GM18867 (cell line): Measurements from ENCODE around the gene RAB6B.

ENCODE experiments used
- ATAC-seq: cut with Tn5 transposase; IDR thresholded peaks from one replicate; pipeline ENCODE4 v1.9.1; 2021; ENCODE audit warnings: mild to moderate bottlenecking, moderate library complexity; ENCODE audit not compliant: unreplicated experiment

RAB6B gene

DNA sequence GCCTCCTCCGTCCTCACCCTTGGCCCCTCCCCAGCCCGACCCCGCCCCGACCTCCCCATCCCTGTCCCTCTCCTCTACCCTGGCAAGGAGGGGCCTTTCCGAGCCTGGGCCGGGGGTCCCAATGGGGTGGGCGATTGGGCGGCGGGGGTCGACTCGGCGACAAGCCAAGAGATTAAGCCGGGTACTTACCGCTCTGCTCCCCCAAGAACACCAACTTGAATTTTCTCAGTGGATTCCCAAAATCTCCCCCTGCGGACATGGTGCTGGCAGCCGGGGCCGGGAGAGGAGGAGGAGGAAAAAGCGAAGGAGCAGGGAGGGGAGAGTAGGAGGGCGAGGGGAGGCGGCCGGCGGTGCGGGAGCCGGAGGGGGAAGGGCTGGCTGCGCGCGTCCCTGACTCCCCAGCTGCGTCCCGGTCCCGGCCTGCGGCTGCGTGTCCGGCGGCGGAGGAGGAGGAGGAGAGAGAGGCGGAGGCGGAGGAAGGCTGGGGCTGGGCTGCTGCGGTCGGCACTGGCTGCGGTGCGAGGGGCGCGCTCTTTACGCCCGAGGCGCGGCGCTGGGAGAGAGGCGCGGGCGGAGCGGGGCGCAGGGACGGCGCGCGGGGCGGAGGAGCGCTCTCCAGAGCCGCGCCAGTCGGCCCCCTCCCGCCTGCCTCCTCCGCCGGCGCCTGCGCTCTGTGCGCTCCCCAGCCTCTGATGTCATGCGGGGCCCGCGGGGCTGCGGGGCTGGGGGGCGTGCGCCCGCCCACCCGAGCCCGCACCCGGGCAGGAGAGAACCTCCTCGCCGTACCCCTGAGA is at the start of gene RAB6B:
Gene RAB6B, minus strand, starts transcription at position 675 of the 794 bp plus-strand sequence. Its CDS starts 416 bp downstream, at position 259.
- peak; percentile 50 for ATAC-seq

DNA sequence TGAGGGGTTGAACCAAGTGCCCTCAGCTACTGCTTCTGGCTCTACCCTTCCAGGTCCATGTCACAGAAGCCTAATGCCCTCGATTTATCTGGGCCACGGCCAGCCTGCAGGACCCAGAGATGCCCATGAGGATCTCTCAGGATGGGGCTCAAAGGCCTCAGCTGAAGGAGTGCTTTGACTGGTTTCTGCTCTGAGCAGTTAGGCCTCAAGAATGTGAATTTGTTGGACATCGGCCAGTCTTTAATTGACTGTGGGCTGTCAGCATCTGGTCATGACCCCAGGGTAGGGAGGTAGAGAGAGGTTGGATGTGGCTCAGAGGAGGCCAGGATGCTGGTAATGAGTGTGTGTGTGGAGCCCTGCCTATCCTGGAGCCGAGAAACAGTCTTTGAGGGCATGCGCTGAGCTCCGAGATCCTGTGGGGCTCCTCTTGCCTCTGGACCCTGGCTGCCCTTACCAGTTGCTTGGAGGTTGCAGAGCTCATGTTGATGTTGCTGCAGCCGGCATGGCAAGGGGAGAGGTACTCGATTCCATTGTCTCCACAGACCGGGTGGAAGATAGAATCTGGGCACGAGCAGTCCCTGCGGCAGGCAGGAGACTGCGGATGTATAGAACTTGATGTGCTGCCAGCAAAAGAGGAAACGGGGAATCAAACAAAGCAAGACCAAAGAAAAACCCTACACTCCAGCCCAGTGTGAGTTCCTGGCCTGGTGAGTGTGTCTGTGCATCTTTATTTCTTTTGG is 49.1 kb upstream of the RAB6B start:
- no peak for ATAC-seq

DNA sequence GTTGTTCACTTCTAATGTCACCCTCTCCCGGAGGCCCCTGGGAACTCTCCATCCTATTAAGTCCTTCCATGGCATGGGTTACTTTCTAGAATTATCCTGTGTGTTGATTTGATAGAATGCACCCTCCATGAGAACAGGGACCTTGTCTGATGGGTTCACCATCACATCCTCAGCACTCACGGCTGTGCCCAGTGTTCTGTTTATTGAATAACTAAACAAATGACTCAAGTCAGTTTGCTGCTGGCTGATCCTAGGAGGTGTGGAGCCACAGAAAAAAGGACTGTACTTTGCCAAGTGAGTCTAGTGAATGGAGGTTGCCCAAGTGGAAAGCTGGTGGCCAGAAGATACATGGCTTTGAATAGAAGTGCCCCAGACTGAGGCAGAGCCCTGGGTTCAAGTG is 48.5 kb upstream of the RAB6B start:
- ATAC-seq, result no peak

DNA sequence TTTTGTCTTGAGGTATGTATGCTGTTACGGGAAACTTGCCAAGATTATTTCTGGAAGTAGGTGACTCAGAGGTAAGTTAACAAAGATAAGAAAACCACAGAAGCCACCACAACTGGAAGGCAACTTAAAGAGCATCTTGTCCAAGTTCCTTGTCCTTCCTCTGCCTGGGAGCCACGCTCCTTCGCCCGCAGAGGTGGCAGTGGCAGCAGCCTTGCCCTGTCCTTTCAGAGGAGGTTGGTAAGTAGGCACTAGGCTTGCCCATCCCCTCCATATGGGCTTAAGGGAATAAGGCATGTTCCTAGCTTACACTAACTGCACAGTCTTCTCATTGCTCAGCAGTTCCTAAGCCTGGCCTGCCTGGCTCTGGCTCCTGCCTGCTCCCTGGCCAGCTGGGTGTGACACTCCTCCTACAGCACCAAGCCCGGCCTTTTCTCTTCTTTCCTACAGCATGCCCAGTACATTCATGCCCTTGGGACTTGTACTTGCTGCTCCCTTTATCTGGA is 48.0 kb upstream of the RAB6B start:
- no peak for ATAC-seq

DNA sequence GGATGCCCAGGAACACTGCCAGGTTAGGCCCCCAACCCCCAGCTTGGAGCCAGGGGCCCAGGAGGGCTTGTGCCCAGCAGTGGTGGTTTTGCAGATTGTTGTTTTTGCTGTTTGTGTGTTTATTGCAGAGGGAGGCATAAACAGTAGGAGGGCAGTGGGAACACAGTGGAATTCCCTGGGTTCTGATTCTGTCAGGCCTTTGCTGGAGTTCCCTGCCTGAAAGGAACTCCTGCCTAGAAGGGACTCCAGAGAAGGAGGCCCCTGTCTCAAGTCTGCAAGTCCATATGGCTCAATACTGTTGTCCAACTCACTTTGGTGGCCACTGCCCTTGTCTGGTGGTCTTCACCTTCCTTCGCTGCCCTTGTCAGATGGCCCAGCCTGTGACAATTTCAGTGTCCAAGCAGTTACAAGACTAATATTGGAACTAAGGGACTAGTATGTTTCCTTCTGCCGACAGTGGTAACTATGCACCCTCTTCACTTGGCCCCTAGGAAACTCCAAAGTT is 47.4 kb upstream of the RAB6B start:
- no peak for ATAC-seq

DNA sequence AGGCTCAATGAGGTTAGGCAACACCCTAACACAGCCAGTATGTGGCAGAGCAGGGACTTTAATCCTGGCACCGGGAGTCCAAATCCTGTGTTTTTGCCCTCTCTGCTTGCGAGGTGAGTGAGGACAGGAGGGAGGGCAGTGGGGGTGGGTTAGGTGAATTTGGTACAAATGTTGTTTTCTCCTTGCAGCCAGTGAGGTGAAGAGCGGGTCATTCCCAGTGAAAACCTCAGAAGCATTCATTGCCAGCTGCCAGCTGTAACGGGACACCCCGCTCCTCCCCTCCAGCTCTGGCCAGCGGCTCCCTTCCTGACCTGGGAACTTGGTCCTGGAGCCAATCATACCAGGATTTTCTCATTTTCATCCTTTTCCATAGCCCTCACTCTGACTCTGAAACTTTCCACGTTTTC is 45.7 kb upstream of the RAB6B start:
- ATAC-seq, result no peak

DNA sequence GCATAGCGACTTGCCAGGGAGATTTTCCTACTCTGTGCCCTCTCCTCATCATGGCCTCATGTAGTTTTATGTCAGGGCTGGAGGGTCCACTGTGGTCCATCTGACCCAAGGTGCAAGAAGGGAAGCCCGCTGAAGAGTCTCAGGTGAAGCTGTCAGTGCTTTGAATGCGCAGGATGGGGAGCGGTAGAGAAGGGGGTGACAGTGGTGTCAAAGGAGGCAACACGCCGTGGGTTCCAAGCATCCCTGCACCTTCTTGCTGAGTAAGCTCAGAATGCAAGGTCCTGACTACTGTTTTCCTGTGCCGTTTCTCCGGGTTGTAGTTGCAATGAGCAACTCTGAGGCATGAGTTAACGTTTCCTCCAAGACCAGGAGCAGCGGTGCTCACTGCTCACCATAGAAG is 44.9 kb upstream of the RAB6B start:
- ATAC-seq, result no peak

DNA sequence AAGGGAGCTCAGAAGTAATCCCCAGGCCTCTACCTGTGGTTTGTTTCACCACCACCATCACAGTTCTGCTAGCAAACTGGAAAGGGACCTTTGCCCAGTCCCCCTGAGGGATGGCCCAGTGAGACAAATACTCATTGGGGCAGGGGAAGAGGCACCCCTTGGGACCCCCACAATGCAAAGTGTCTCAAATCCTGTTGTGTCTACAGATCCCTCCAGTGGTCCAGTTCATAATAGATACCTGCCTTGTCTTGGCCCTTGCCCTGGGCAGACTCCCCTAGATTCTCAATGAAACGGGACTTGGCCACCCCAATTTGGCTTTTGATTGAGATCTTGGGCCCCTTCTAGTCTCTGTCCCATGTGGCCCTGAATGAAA is 43.8 kb upstream of the RAB6B start:
- no peak for ATAC-seq

DNA sequence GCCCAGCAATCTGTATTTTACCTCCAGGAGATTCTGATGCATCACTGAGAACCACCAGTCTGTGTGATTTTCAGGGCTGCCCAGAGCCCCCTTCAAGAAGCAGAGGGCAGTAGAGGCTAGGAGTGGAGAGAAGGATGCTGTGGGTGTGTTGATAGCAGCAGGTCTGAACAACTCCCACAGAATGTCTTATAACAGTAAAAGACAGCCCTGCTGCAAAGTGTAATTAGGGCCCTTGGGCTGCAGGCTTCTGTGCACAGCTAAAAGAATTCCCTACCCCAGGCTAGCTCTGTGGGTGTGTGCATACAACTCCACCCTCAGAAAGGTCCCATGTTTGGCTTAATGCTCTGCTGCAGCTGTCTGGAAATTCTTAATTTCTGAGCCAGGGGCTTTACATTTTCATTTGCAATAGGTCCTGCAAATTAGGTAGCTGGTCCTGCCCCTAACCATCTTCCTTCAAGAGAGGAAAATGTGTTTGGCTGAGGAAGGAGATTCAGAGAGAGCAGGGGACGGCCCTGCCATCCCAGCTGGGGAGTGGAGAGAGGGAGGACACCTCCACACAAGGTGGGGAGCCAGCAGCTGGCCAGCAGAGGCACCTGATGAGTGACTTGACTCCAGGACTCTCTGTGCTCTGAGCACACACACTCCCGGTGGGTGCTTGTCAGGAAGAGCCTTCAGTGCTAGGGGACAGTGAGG is 43.2 kb upstream of the RAB6B start:
- ATAC-seq, result no peak

DNA sequence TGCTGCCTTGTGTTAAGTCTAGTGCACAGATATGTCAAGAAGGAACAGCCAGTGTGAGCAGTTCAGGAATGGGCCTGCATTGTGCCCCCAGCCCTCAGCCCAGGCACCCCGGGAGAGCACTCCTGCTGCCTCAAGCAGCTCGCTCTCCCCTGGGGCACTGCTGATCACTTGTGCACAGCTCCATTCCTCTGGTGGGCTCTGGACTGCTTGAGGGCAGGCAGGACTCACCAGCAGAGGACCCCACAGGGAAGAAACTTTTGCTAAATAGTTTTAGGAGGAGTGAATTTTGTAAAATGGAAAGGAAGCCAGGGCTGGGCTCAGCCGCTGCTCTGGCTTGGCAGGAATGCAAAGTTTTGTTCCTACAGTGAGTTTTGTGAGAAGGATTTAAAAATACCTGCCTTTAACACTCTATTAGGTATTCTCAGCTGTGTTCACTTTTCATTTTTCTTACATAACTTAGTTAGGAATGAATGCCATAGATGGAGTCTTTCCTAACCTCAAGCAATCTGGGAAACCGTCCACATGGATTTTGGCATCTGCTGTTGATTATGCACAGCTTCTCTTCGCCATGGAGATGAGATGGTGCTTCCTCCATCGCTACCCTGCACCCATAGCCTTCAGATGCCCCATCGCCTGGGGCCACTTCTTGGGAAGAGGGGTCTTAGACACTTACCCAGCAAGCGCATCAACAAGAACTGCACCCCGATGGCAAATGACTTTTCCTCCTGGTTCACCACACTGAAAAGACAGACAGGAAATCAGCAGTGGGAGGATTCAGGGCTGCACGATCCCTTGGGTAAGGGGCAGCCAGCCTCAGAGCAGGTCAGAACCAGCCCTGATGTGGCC is 42.3 kb upstream of the RAB6B start:
- no peak for ATAC-seq

DNA sequence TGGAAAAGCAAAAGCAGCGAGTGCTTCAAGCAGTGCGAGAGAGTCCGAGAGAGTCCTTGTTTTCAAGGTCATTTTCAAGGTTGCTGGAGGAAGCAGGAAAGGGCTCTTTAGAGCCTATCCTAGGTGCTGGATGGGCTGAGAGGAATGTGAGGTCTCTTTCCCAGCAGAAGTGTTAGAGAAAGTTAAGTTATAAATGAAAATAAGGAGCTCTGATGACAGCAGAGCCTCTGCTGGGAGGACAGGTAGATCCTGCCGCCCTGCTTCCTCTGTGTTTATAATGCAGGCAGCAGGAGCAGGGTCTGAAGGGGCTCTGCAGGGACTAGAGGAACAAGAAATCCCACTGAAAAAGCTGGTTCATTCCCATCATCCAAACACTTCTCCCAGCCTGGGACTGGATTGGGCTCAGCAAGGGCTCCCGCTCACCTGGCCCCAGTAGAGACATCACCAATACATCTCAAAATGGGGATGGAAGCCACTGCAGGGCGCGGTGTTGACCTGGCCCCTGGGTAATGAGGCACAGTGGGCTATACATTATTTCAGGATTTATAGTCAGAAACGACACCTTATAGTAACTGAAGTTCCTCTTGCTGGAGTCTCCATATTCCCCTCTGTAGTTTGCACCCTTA is 41.5 kb upstream of the RAB6B start:
- ATAC-seq, result no peak

DNA sequence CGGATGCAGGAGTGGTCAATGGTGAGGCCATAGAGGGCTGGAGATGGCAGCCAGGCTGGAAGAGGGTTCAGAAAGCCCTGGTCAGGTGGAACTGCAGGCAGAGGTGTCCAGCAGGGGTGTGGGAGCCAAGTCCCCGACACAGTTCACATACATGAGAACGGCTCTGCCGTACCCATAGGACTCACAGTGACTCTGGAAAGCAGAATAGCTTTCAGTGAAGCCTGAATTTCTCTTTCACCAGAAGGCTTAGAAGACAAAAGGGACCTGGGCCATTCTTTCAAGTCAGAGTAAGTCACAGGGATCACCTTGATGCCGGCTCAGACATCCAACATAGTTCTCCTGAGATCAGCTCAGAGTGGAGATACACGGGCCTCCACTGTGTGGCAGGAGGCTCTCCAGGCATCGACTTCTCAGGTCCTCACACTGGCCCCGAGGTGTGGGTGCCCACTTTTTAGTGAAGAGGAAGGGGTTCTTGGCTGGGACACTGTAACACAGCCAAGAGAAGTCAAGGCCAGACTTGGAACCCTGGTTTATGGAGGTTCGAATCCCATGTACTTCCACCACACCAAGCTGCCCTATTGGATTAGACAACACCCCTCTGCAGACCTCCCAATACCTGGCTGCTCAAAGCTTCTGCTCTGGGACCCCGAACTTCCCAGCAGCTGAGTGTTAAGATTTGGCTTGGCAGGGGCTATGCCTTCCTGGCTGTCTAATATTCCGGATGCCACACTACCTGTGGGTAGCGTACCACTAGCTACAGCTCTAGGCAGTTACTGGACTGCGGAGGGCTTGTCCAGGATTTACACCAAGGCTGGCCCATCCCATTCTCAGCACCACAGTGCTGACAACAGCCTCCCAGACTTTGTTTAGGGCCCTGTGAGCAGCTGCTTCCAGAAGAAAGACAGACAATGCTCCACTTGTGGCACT is 40.4 kb upstream of the RAB6B start:
- ATAC-seq, result no peak

DNA sequence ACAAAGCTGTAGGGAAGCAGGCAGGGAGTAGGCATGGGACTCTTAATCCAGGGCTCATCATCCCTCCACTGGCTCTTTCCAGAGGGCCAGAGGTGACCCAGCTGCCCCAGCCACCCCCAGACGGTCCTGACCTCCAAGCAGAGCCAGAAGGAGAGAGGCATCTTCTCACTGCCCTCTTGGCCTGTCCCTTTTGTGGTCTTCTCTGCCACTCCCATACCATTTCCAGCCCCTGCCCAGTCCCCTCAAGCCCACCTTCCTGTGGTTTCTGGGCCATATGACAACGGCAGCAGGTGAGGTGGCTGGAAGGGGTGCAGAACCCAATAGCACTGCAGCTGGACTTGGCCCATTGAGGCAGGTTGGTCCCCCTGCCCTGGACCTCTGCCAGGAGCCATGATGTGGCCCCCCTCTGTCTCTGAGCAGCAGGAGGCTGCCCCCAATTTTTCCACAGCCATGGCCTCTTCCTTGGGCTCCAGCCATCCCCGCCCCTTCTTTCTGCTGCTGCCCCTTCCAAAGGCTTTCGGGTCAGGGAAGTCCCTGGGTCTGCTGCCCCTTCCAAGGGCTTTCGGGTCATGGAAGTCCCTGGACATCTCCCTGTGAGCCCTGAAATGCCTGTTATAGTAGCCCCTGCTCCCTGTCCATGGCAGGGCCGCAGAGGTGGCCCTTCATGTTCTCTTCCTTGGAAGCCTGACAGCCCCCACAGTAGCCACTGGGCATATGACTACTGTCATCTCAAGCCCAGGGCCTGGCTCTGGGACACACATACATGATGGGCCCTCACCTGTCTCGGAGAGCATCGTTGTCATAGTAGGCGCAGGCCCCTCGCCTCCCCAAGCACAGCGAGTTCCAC is 39.5 kb upstream of the RAB6B start:
- no peak for ATAC-seq

DNA sequence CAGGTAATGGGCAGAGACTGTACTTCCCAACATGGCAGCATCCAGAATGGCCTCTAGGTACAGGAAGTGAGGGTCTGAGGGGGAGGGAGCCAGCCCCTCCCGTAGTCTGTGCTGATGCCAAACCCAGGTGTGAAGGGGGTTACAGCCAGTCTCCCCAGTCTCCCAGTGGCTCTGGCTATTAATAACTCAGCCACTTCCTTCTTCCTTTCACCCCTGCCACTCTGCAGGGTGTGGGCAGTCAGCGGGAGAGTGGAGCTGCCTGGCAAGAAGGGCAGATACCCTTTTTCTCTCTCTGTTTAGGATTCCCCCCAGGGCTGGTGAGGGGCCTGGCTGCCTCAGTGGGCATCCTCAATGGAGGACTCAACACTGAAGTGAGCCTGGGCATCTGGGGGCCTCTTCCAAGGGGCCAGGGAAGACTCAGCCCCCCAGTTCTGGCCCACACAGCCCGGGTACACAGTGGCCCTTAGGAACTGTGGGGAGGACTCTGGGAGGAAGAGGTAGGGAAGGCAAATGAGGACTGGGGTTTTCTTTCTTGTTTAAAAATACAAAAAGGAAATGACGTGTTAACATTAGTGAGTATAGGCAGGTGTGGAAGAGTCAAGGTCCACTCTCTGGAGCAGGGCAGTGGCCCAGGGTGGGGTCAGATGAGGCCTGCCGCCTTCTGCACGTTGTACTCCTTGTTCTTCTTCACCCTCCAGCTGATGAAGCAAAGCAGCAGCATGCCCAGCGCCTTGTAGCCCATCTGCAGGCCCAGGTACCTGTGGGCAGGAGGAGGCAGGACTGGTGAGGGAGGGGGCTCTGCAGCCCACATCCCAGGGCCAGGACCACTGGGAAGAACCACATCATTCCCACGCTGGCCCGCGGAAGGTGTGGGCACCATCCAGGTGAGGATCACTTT is 38.6 kb upstream of the RAB6B start:
- ATAC-seq, result no peak

DNA sequence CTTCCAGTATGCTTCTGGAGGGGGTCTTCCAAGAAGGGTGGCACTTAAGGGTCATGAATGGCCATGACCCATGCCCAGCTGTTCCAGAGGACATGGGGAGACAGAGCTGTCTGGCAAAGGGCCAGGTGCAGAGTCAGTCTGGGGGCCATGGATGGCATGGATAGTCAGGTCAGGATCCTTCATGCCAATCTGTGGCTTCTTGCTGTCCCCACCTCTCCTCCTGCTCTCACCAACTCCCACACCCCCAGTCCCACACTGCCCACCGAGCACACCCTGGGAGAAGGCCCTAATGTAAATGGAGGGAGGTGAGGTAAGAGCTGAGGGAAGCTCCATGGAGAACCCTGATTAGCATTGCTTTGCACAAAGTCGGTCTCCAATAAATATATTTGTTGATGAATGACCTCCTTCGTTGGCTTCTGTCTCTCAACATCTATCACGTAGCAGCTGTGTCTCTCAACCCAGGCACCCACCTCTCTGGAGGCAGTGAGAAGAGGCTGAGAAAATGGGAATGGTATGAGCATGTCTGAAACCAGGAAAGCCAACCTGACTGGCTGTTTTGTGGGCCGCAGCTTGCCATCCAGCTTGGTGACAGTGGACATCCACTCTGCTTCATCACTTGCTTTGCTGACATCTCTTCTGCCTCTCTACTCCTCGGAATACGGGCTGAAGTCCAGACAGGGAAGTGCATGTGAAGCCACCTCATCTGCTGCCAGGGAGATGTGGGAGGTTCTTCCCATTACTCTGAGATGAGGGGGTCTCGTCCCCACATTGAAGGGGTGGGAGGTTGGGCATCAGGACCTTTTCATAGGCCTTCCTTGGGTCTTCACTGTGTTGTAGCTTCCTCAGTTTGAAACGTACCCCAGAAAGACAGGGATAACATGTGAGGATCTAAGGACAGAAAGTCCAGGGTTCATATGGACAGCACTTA is 37.7 kb upstream of the RAB6B start:
- ATAC-seq, result no peak

DNA sequence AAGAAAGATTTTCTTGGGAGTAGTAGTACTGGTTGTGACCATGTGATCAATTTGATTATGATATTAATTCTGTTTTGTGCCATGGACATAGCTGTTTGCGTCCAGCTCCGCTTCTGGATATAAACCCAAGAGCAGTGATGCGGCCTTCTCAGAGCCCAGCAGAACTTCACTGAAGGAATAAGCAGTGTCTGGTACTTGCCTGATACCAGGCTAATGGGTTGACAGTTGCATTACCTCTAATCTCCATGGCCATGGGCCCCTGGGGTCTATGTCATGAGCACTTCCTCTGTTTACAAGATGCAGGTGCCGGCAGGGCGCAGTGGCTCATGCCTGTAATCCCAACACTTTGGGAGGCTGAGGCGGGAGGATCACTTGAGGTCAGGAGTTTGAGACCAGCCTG is 36.3 kb upstream of the RAB6B start:
- no peak for ATAC-seq
